Measurements from ENCODE around the gene CILP2.

CILP2 gene

GRCh38 chr19:19568802-19569756 lies 31.0 kb downstream of the CILP2 start:
- Histone ChIP-seq H3K4me1 (ENCODE audit: control insufficient read depth, insufficient read depth, low read length) (no peaks in the 10 kb centered on the region), H3K4me3 (ENCODE audit: low read length) (no peak overlapping the region), H3K27ac (ENCODE audit: low read length) (no peak overlapping the region), H3K27me3 (ENCODE audit: control insufficient read depth, insufficient read depth, low read length) (no peaks in the 10 kb centered on the region), H3K9me3 (ENCODE audit: control insufficient read depth, insufficient read depth, low read length) (no peaks in the 10 kb centered on the region), H3K36me3 (ENCODE audit: control insufficient read depth, insufficient read depth, low read length) (no peaks in the 10 kb centered on the region)
- DNase-seq (ENCODE audit: low read depth, low spot score): no peak
- WGBS (ENCODE audit: insufficient coverage, insufficient read length): no CpG with 5 or more reads among the region's 25 CpGs

GRCh38 chr19:19570571-19570970 lies 32.5 kb downstream of the CILP2 start:
- WGBS (ENCODE audit: insufficient coverage, insufficient read length): no CpG with 5 or more reads among the region's 10 CpGs
- no peak for DNase-seq (ENCODE audit: low read depth, low spot score)
- Histone ChIP-seq H3K36me3 (ENCODE audit: control insufficient read depth, insufficient read depth, low read length) (no peaks in the 10 kb centered on the region), H3K4me3 (ENCODE audit: low read length) (no peak overlapping the region), H3K27ac (ENCODE audit: low read length) (no peak overlapping the region), H3K27me3 (ENCODE audit: control insufficient read depth, insufficient read depth, low read length) (no peaks in the 10 kb centered on the region), H3K4me1 (ENCODE audit: control insufficient read depth, insufficient read depth, low read length) (no peaks in the 10 kb centered on the region), H3K9me3 (ENCODE audit: control insufficient read depth, insufficient read depth, low read length) (no peaks in the 10 kb centered on the region)

- H3K9me3 ChIP-seq (ENCODE audit: control insufficient read depth, insufficient read depth, low read length): no peaks in the 10 kb centered on the region
- WGBS (ENCODE audit: insufficient coverage, insufficient read length): no CpG with 5 or more reads among the region's 11 CpGs
- H3K4me3 ChIP-seq (ENCODE audit: low read length): no peak overlapping the region
- H3K4me1 ChIP-seq (ENCODE audit: control insufficient read depth, insufficient read depth, low read length): no peaks in the 10 kb centered on the region
- no peaks in the 10 kb centered on the region for H3K36me3 ChIP-seq (ENCODE audit: control insufficient read depth, insufficient read depth, low read length)
- no peak overlapping the region for H3K27ac ChIP-seq (ENCODE audit: low read length)
- H3K27me3 ChIP-seq (ENCODE audit: control insufficient read depth, insufficient read depth, low read length): no peaks in the 10 kb centered on the region
- no peak for DNase-seq (ENCODE audit: low read depth, low spot score)
Observed at GRCh38 chr19:19571071-19571786, 33.2 kb downstream of the CILP2 start.

- no peak for DNase-seq (ENCODE audit: low read depth, low spot score)
- no peaks in the 10 kb centered on the region for H3K9me3 ChIP-seq (ENCODE audit: control insufficient read depth, insufficient read depth, low read length)
- peaks cover 2% of the 10 kb centered on the region; the same call in 1 of the 2 replicates for H3K4me1 ChIP-seq (ENCODE audit: control insufficient read depth, insufficient read depth, low read length)
- H3K4me3 ChIP-seq (ENCODE audit: low read length): no peak overlapping the region
- H3K36me3 ChIP-seq (ENCODE audit: control insufficient read depth, insufficient read depth, low read length): no peaks in the 10 kb centered on the region
- H3K27me3 ChIP-seq (ENCODE audit: control insufficient read depth, insufficient read depth, low read length): no peaks in the 10 kb centered on the region
- no peak overlapping the region for H3K27ac ChIP-seq (ENCODE audit: low read length)
- no CpG with 5 or more reads among the region's 6 CpGs for WGBS (ENCODE audit: insufficient coverage, insufficient read length)
Observed at GRCh38 chr19:19575411-19575810, 37.3 kb downstream of the CILP2 start.

- Histone ChIP-seq H3K4me1 (ENCODE audit: control insufficient read depth, insufficient read depth, low read length) (peaks cover 2% of the 10 kb centered on the region; the same call in 1 of the 2 replicates), H3K9me3 (ENCODE audit: control insufficient read depth, insufficient read depth, low read length) (no peaks in the 10 kb centered on the region), H3K27me3 (ENCODE audit: control insufficient read depth, insufficient read depth, low read length) (no peaks in the 10 kb centered on the region), H3K36me3 (ENCODE audit: control insufficient read depth, insufficient read depth, low read length) (no peaks in the 10 kb centered on the region), H3K4me3 (ENCODE audit: low read length) (no peak overlapping the region), H3K27ac (ENCODE audit: low read length) (no peak overlapping the region)
- no peak for DNase-seq (ENCODE audit: low read depth, low spot score)
- no CpG with 5 or more reads among the region's 6 CpGs for WGBS (ENCODE audit: insufficient coverage, insufficient read length)
Observed at GRCh38 chr19:19578252-19578651, 40.2 kb downstream of the CILP2 start.

GRCh38 chr19:19579533-19580361 lies 41.7 kb downstream of the CILP2 start:
- Histone ChIP-seq H3K36me3 (ENCODE audit: control insufficient read depth, insufficient read depth, low read length) (no peaks in the 10 kb centered on the region), H3K9me3 (ENCODE audit: control insufficient read depth, insufficient read depth, low read length) (no peaks in the 10 kb centered on the region), H3K4me1 (ENCODE audit: control insufficient read depth, insufficient read depth, low read length) (peaks cover 2% of the 10 kb centered on the region; the same call in 1 of the 2 replicates), H3K4me3 (ENCODE audit: low read length) (no peak overlapping the region), H3K27me3 (ENCODE audit: control insufficient read depth, insufficient read depth, low read length) (no peaks in the 10 kb centered on the region), H3K27ac (ENCODE audit: low read length) (no peak overlapping the region)
- no peak for DNase-seq (ENCODE audit: low read depth, low spot score)
- WGBS (ENCODE audit: insufficient coverage, insufficient read length): no CpG with 5 or more reads among the region's 25 CpGs

- Histone ChIP-seq H3K9me3 (ENCODE audit: control insufficient read depth, insufficient read depth, low read length) (no peaks in the 10 kb centered on the region), H3K4me3 (ENCODE audit: low read length) (no peak overlapping the region), H3K27me3 (ENCODE audit: control insufficient read depth, insufficient read depth, low read length) (no peaks in the 10 kb centered on the region), H3K36me3 (ENCODE audit: control insufficient read depth, insufficient read depth, low read length) (no peaks in the 10 kb centered on the region), H3K27ac (ENCODE audit: low read length) (no peak overlapping the region), H3K4me1 (ENCODE audit: control insufficient read depth, insufficient read depth, low read length) (peaks cover 2% of the 10 kb centered on the region; the same call in 1 of the 2 replicates)
- no CpG with 5 or more reads among the region's 4 CpGs for WGBS (ENCODE audit: insufficient coverage, insufficient read length)
- no peak for DNase-seq (ENCODE audit: low read depth, low spot score)
Observed at GRCh38 chr19:19580418-19580817, 42.4 kb downstream of the CILP2 start.

GRCh38 chr19:19581391-19581790 lies 43.3 kb downstream of the CILP2 start:
- Histone ChIP-seq H3K4me1 (ENCODE audit: control insufficient read depth, insufficient read depth, low read length) (peaks cover 2% of the 10 kb centered on the region; the same call in 1 of the 2 replicates), H3K36me3 (ENCODE audit: control insufficient read depth, insufficient read depth, low read length) (no peaks in the 10 kb centered on the region), H3K9me3 (ENCODE audit: control insufficient read depth, insufficient read depth, low read length) (no peaks in the 10 kb centered on the region), H3K27me3 (ENCODE audit: control insufficient read depth, insufficient read depth, low read length) (no peaks in the 10 kb centered on the region), H3K4me3 (ENCODE audit: low read length) (no peak overlapping the region), H3K27ac (ENCODE audit: low read length) (no peak overlapping the region)
- WGBS (ENCODE audit: insufficient coverage, insufficient read length): no CpG with 5 or more reads among the region's 13 CpGs
- no peak for DNase-seq (ENCODE audit: low read depth, low spot score)

GRCh38 chr19:19582471-19582870 lies 44.4 kb downstream of the CILP2 start:
- Histone ChIP-seq H3K36me3 (ENCODE audit: control insufficient read depth, insufficient read depth, low read length) (no peaks in the 10 kb centered on the region), H3K27ac (ENCODE audit: low read length) (no peak overlapping the region), H3K27me3 (ENCODE audit: control insufficient read depth, insufficient read depth, low read length) (no peaks in the 10 kb centered on the region), H3K4me3 (ENCODE audit: low read length) (no peak overlapping the region), H3K9me3 (ENCODE audit: control insufficient read depth, insufficient read depth, low read length) (no peaks in the 10 kb centered on the region), H3K4me1 (ENCODE audit: control insufficient read depth, insufficient read depth, low read length) (peaks cover 2% of the 10 kb centered on the region; the same call in 1 of the 2 replicates)
- WGBS (ENCODE audit: insufficient coverage, insufficient read length): no CpG with 5 or more reads among the region's 6 CpGs
- no peak for DNase-seq (ENCODE audit: low read depth, low spot score)

GRCh38 chr19:19584356-19584755 lies 46.3 kb downstream of the CILP2 start:
- H3K9me3 ChIP-seq (ENCODE audit: control insufficient read depth, insufficient read depth, low read length): no peaks in the 10 kb centered on the region
- no peak for DNase-seq (ENCODE audit: low read depth, low spot score)
- WGBS (ENCODE audit: insufficient coverage, insufficient read length): no CpG with 5 or more reads among the region's 6 CpGs
- H3K27me3 ChIP-seq (ENCODE audit: control insufficient read depth, insufficient read depth, low read length): no peaks in the 10 kb centered on the region
- H3K4me3 ChIP-seq (ENCODE audit: low read length): no peak overlapping the region
- no peaks in the 10 kb centered on the region for H3K4me1 ChIP-seq (ENCODE audit: control insufficient read depth, insufficient read depth, low read length)
- no peak overlapping the region for H3K27ac ChIP-seq (ENCODE audit: low read length)
- no peaks in the 10 kb centered on the region for H3K36me3 ChIP-seq (ENCODE audit: control insufficient read depth, insufficient read depth, low read length)
